Measurements from ENCODE around the gene MAN1A2.

MAN1A2 gene

DNA sequence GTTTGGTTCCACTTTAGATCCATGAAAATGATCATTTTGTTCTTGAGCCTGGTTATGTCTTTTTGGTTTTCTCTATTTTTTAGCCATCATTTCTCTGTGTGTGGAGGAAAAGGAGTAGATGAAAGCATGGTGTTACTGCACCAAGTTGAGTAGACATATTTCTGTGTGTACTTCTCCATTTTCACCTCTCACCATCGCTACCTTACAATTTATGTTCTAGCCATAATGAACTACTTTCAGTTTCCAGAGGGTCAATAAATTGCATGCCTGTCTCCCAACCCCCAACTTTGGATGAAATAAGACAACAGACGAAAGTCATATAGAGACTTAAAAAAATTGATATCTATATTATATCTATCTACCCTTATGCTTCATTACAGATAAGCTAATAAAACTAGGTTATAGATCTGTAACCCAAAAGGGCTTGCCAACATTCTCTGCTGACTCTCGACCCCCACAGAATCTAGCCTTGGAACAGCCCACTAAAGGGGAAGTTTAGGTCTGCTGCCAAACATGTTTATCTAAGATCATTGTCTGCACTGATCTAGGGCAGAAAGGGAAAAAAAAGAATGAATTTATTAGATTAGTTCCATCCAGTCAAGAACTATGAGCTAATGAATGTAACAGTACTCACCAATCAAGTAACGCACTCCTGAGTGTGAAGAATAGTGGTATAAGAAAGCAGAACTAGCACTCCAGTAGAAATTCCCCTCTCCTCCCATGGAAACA lies 7.5 kb upstream of the MAN1A2 start:
- H3K36me3 ChIP-seq (ENCODE audit: control insufficient read depth, insufficient read depth, low read length) = no peaks in the 10 kb centered on the region
- H3K4me3 ChIP-seq (replicated peaks; ENCODE audit: low read depth, low read length) = no peak overlapping the region
- TF ChIP-seq CTCF (IDR thresholded peaks at IDR 0.05; ENCODE audit: insufficient read depth, low read length, poor library complexity, severe bottlenecking) = no peak
- H3K27me3 ChIP-seq (replicated peaks; ENCODE audit: control insufficient read depth, insufficient read depth, low read length) = no peaks in the 10 kb centered on the region
- no peak for DNase-seq (ENCODE audit: extremely low read depth, insufficient read length)

- no peak for DNase-seq (ENCODE audit: extremely low read depth, insufficient read length)
- no peak for TF ChIP-seq CTCF (IDR thresholded peaks at IDR 0.05; ENCODE audit: insufficient read depth, low read length, poor library complexity, severe bottlenecking)
- no peak overlapping the region for H3K4me3 ChIP-seq (replicated peaks; ENCODE audit: low read depth, low read length)
- no peaks in the 10 kb centered on the region for H3K27me3 ChIP-seq (replicated peaks; ENCODE audit: control insufficient read depth, insufficient read depth, low read length)
- no peaks in the 10 kb centered on the region for H3K36me3 ChIP-seq (ENCODE audit: control insufficient read depth, insufficient read depth, low read length)
Observed at GRCh38 chr1:117362986-117363385, 4.3 kb upstream of the MAN1A2 start.

DNA sequence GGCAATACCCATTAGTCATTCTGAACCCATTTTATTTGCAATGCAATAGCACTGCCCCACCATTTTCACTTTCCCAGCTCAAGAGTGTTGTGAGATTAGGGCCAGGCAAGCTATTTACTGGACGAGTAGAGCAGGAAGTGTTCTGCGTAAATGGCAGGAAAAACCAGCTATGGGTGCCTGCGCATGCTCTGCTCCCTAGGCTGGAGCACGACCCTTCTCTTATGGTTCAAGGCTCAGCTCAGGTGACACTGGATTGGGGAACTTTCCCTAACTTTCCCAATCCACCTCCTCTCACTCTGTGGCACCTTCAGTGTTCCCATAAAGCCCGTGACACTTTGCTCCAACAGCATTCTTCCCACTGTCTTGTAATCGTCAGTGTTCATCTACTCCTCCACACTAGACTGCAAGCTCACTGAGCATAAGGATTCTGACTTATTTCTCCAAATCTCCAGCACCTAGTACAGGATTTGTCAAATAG lies 3.6 kb upstream of the MAN1A2 start:
- no peak for TF ChIP-seq CTCF (IDR thresholded peaks at IDR 0.05; ENCODE audit: insufficient read depth, low read length, poor library complexity, severe bottlenecking)
- no peak overlapping the region for H3K4me3 ChIP-seq (replicated peaks; ENCODE audit: low read depth, low read length)
- DNase-seq (ENCODE audit: extremely low read depth, insufficient read length) = no peak
- no peaks in the 10 kb centered on the region for H3K27me3 ChIP-seq (replicated peaks; ENCODE audit: control insufficient read depth, insufficient read depth, low read length)
- H3K36me3 ChIP-seq (ENCODE audit: control insufficient read depth, insufficient read depth, low read length) = no peaks in the 10 kb centered on the region

- no peak for TF ChIP-seq CTCF (IDR thresholded peaks at IDR 0.05; ENCODE audit: insufficient read depth, low read length, poor library complexity, severe bottlenecking)
- DNase-seq (ENCODE audit: extremely low read depth, insufficient read length) = no peak
- Histone ChIP-seq H3K36me3 (ENCODE audit: control insufficient read depth, insufficient read depth, low read length) (no peaks in the 10 kb centered on the region), H3K27me3 (replicated peaks; ENCODE audit: control insufficient read depth, insufficient read depth, low read length) (no peaks in the 10 kb centered on the region), H3K4me3 (replicated peaks; ENCODE audit: low read depth, low read length) (no peak overlapping the region)
Observed at GRCh38 chr1:117364240-117364639, 3.0 kb upstream of the MAN1A2 start.

DNA sequence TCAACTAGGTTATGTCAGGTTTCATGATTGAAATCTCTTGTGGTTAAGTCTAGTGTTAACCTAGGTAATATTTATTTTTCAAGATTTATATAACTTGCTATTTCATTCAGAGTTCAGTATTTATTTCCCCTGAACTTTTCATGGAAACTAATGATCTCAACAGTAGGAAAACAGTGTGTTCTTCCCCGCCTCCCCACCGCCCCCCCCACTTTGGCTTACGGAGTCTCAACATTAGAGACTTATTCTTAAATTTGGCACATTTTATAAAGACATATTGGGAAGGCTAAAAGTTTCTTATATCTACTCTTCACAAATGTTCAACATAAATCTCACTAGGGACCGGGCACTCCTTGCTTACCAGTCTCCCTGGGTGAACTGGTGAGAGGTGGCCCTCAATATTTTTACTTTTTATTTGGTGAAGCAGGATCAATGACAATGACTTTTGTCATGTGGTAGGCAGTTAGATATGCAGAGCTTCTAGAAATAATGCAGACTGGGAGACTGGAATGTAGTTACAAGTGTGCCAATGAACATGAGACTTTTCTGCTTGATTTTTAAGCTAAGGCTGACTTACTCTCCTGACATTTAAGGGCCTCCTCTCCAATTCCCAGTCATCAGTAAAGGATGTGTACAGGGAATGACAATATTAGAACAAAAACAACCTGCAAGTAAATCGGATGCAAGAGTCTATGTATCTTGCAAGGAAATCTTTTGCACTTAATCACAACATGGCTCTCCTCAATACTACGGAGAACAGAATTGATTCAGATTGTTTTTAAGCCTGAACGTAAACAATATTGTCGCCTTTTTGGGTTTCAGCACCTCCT lies 1.7 kb upstream of the MAN1A2 start:
- H3K27me3 ChIP-seq (replicated peaks; ENCODE audit: control insufficient read depth, insufficient read depth, low read length) = no peaks in the 10 kb centered on the region
- H3K4me3 ChIP-seq (replicated peaks; ENCODE audit: low read depth, low read length) = peak overlapping the region; percentile 90
- TF ChIP-seq CTCF (IDR thresholded peaks at IDR 0.05; ENCODE audit: insufficient read depth, low read length, poor library complexity, severe bottlenecking) = no peak
- H3K36me3 ChIP-seq (ENCODE audit: control insufficient read depth, insufficient read depth, low read length) = no peaks in the 10 kb centered on the region
- no peak for DNase-seq (ENCODE audit: extremely low read depth, insufficient read length)

Measured in GM06990 (cell line).